ENCODE results near the gene C10orf95. TPM values are rescaled to one million over a fixed set of nuclear protein-coding genes. Genes with fewer than 3 reads are reported as not detected.

The C10orf95 gene
- total and polyA plus RNA-seq, 10 of the 15 experiments (the other 5 are each of a cell fraction or from before 2014, with no cell fraction given) = 0.06 to 1.1 (median 0.31) TPM

DNA sequence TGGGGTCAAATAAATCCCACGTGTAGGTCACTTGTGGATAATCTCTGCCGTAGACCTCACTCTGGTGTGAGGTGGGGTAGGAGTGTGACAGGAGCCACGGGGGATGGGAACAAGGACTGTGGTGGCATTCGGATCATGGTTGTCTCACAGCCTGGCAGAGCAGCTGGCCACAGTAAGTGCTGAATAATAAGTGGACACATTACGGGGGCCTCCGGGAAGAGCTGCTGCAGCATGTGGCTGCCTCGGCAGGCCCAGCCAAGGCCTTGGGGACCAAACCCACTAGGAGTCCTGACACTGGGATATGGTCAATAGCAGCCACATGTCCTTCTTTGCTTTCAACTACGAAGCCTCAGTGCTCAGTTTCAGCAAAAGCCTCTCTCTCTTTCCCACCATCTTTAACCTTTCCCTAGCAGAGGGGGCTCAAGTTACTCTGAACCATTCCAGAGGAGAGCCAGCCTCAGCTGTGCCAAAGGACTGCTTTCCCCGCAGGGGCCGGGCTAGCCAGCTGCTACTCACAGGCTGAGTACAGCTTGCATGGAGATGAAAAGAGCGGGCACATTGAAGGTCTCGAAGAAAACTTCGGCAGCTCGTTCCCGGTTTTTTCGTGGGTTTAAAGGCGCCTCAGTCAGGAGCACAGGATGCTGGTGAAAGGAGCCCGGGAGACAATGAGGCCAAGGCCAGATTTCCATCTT lies 33.9 kb upstream of the C10orf95 start (continued):
- TF ChIP-seq BACH1 (IDR thresholded peaks at IDR 0.05; ENCODE audit: borderline replicate concordance) = no peak
- no peak for TF ChIP-seq SREBF2 (IDR thresholded peaks at IDR 0.05; ENCODE audit: low read length)
- TF ChIP-seq EZH2 (IDR thresholded peaks at IDR 0.05; ENCODE audit: borderline replicate concordance, control insufficient read depth, low read depth, low read length) = no peak
- TF ChIP-seq IKZF2 (IDR thresholded peaks at IDR 0.05) = no peak

DNA sequence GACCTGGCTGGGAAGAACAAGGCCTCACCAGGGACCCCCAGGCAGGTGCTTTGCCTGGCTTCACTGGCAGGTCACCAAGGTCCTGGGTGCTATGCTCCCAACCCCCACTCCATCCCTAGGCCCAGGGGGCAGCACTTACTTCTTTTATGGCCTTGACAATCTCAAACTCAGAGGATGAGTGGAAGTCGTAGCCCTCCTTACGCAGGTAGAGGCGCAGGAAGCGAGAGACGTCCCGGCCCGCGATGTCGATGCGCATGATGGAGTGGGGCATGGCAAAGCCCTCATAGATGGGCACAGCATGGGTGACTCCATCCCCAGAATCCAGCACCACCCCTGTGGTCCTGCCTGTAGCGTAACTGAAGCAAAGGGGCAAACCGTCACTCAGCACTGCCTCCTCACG lies 32.7 kb upstream of the C10orf95 start:
- Histone ChIP-seq H3K4me3 (no peak overlapping the region), H3K9me3 (replicated peaks; ENCODE audit: control insufficient read depth, insufficient read depth, low read length) (no peaks in the 10 kb centered on the region), H2AFZ (ENCODE audit: control insufficient read depth, low read depth, low read length) (no peak overlapping the region), H3K36me3 (ENCODE audit: control insufficient read depth in 2 of 2, insufficient read depth in 2 of 2, low read length in 1 of 2) (peaks cover 36 to 66% of the 10 kb centered on the region in 2 experiments), H4K20me1 (ENCODE audit: control insufficient read depth, insufficient read depth) (no peaks in the 10 kb centered on the region; the same call in 1 of the 2 replicates), H3K79me2 (ENCODE audit: control insufficient read depth, insufficient read depth, low read length) (no peaks in the 10 kb centered on the region), H3K27me3 (replicated peaks in 1 of 2; ENCODE audit: control insufficient read depth in 2 of 2, insufficient read depth in 2 of 2, low read length in 1 of 2) (no peaks in the 10 kb centered on the region), H3K4me2 (ENCODE audit: control insufficient read depth, insufficient read depth) (no peak overlapping the region), H3K9ac (ENCODE audit: control insufficient read depth, insufficient read depth, low read length) (no peak overlapping the region), H3K27ac (ENCODE audit: control insufficient read depth, insufficient read depth) (no peak overlapping the region), H3K4me1 (ENCODE audit: control insufficient read depth, insufficient read depth, low read length) (no peaks in the 10 kb centered on the region)
- DNase-seq (ENCODE audit: low read depth, low spot score) = no peak
- 98% methylated on average over 13 of the region's 13 CpGs for WGBS (ENCODE audit: insufficient coverage, insufficient replicate concordance, low lambda C conversion rate, missing lambda C conversion rate)
- SMC1A ChIA-PET (ENCODE audit: uncharacterized antibody, unreplicated experiment) = interaction anchor here (1.7 kb wide), 1 partner anchor 253 kb away, joined by 6 read pairs; no protein-coding TSS in a partner anchor
- POLR2A ChIA-PET = no interaction called here
- intact Hi-C loops (cut with micrococcal nuclease; ENCODE audit: unreplicated experiment) (no loop called here), in situ Hi-C loops (cut with MboI) (no loop called here)
- CTCF ChIA-PET = interaction anchor here (1.2 kb wide), 1 partner anchor 100 kb away, joined by 6 read pairs; no protein-coding TSS in a partner anchor
- RAD21 ChIA-PET (ENCODE audit: unreplicated experiment) = no interaction called here
- ATAC-seq = no peak
- BruUV-seq (replicated peaks) = no TSS peak
- FAIRE-seq = no peak
- TF ChIP-seq ZNF384 (IDR thresholded peaks at IDR 0.05; ENCODE audit: borderline replicate concordance, low read depth, low read length) = no peak
- TF ChIP-seq, protein P1, sequence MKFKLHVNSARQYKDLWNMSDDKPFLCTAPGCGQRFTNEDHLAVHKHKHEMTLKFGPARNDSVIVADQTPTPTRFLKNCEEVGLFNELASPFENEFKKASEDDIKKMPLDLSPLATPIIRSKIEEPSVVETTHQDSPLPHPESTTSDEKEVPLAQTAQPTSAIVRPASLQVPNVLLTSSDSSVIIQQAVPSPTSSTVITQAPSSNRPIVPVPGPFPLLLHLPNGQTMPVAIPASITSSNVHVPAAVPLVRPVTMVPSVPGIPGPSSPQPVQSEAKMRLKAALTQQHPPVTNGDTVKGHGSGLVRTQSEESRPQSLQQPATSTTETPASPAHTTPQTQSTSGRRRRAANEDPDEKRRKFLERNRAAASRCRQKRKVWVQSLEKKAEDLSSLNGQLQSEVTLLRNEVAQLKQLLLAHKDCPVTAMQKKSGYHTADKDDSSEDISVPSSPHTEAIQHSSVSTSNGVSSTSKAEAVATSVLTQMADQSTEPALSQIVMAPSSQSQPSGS (IDR thresholded peaks at IDR 0.05; ENCODE audit: low read length) = no peak
- TF ChIP-seq, protein P2, sequence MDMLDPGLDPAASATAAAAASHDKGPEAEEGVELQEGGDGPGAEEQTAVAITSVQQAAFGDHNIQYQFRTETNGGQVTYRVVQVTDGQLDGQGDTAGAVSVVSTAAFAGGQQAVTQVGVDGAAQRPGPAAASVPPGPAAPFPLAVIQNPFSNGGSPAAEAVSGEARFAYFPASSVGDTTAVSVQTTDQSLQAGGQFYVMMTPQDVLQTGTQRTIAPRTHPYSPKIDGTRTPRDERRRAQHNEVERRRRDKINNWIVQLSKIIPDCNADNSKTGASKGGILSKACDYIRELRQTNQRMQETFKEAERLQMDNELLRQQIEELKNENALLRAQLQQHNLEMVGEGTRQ (IDR thresholded peaks at IDR 0.05; ENCODE audit: borderline replicate concordance, low read depth, low read length) = no peak
- no peak for TF ChIP-seq KAT2A (conservative IDR thresholded peaks at IDR 0.05; ENCODE audit: control insufficient read depth, low read depth, low read length)
- TF ChIP-seq, protein P3, sequence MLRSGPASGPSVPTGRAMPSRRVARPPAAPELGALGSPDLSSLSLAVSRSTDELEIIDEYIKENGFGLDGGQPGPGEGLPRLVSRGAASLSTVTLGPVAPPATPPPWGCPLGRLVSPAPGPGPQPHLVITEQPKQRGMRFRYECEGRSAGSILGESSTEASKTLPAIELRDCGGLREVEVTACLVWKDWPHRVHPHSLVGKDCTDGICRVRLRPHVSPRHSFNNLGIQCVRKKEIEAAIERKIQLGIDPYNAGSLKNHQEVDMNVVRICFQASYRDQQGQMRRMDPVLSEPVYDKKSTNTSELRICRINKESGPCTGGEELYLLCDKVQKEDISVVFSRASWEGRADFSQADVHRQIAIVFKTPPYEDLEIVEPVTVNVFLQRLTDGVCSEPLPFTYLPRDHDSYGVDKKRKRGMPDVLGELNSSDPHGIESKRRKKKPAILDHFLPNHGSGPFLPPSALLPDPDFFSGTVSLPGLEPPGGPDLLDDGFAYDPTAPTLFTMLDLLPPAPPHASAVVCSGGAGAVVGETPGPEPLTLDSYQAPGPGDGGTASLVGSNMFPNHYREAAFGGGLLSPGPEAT (IDR thresholded peaks at IDR 0.05; ENCODE audit: low read depth) = no peak
- TF ChIP-seq HDAC6 (IDR thresholded peaks at IDR 0.05; ENCODE audit: unreplicated experiment) = no peak
- TF ChIP-seq, protein P4, sequence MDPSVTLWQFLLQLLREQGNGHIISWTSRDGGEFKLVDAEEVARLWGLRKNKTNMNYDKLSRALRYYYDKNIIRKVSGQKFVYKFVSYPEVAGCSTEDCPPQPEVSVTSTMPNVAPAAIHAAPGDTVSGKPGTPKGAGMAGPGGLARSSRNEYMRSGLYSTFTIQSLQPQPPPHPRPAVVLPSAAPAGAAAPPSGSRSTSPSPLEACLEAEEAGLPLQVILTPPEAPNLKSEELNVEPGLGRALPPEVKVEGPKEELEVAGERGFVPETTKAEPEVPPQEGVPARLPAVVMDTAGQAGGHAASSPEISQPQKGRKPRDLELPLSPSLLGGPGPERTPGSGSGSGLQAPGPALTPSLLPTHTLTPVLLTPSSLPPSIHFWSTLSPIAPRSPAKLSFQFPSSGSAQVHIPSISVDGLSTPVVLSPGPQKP (IDR thresholded peaks at IDR 0.05; ENCODE audit: low read depth, low read length) = no peak
- no peak for TF ChIP-seq MXI1 (IDR thresholded peaks at IDR 0.05; ENCODE audit: low read depth, low read length)
- TF ChIP-seq, protein P5, sequence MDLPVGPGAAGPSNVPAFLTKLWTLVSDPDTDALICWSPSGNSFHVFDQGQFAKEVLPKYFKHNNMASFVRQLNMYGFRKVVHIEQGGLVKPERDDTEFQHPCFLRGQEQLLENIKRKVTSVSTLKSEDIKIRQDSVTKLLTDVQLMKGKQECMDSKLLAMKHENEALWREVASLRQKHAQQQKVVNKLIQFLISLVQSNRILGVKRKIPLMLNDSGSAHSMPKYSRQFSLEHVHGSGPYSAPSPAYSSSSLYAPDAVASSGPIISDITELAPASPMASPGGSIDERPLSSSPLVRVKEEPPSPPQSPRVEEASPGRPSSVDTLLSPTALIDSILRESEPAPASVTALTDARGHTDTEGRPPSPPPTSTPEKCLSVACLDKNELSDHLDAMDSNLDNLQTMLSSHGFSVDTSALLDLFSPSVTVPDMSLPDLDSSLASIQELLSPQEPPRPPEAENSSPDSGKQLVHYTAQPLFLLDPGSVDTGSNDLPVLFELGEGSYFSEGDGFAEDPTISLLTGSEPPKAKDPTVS (IDR thresholded peaks at IDR 0.05; ENCODE audit: low read depth, low read length) = no peak
- no peak for TF ChIP-seq RB1 (IDR thresholded peaks at IDR 0.05; ENCODE audit: borderline replicate concordance)
- TF ChIP-seq STAT1 (conservative IDR thresholded peaks at IDR 0.05) = no peak
- TF ChIP-seq YY1 (IDR thresholded peaks at IDR 0.05; ENCODE audit: low read depth, low read length) = no peak
